Measurements from ENCODE around the gene ZDHHC3. TPM values are rescaled to one million over a fixed set of nuclear protein-coding genes. Genes with fewer than 3 reads are reported as not detected.

The ZDHHC3 gene
- polyA plus RNA-seq, 1 of the 3 experiments (the other 2 are of a cell fraction): 60.7 TPM

DNA sequence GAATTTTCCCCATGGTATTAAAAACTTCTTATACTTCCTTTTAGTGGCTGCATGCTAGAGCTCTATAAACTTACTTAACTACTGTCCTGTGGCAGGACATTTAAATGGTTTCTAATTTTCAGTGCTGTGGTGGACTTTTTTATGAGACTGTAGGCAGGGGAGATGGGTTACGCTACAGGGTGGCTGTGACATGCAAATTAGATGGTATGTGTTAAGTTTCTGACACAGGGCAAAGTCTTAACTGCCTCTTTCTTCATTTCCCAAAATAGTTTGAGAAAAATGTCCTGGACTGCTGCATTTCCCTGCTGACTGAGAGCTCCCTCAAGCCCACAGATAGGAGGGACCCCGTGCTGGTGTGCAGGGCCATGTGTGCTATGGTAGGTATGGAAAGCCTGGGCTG, 79.5 kb downstream of the ZDHHC3 start:
- H2AFZ ChIP-seq (ENCODE audit: low read depth): no peak overlapping the region
- H3K36me3 ChIP-seq (replicated peaks in 1 of 2; ENCODE audit: control insufficient read depth in 1 of 2, insufficient read depth in 2 of 2, low read length in 1 of 2): no peaks in the 10 kb centered on the region
- H3K4me3 ChIP-seq (ENCODE audit: low read depth in 2 of 2, low read length in 1 of 2): no peak overlapping the region
- peaks cover 0 to 6% of the 10 kb centered on the region in 2 experiments; a peak in 3 of 4 replicates for H3K4me1 ChIP-seq (ENCODE audit: control insufficient read depth in 1 of 2, insufficient read depth in 2 of 2, low read depth in 1 of 2, low read length in 1 of 2)
- CTCF ChIA-PET: no interaction called here
- POLR2A ChIA-PET: no interaction called here
- no peaks in the 10 kb centered on the region for H3K27me3 ChIP-seq (ENCODE audit: insufficient read depth)
- H3K4me2 ChIP-seq: no peak overlapping the region
- H3K79me2 ChIP-seq (ENCODE audit: insufficient read depth): no peaks in the 10 kb centered on the region
- H3K27ac ChIP-seq (ENCODE audit: low read depth in 2 of 2, low read length in 1 of 2): no peak overlapping the region
- H3K9ac ChIP-seq: no peak overlapping the region
- no peak for DNase-seq
- no peak for TF ChIP-seq RFX5 (IDR thresholded peaks at IDR 0.05; ENCODE audit: low read length)
- no peak for TF ChIP-seq EP300 (IDR thresholded peaks at IDR 0.05; ENCODE audit: borderline replicate concordance in 1 of 2, low read depth in 1 of 2, low read length in 1 of 2)
- no peaks in the 10 kb centered on the region for H3K9me3 ChIP-seq
- WGBS (ENCODE audit: low lambda C conversion rate): 80% methylated on average over 2 of the region's 2 CpGs
- H3F3A ChIP-seq (replicated peaks; ENCODE audit: insufficient read depth): peaks cover 3% of the 10 kb centered on the region
- H4K20me1 ChIP-seq (ENCODE audit: insufficient read depth): no peaks in the 10 kb centered on the region
- no peaks in the 10 kb centered on the region for H3K9me2 ChIP-seq

DNA sequence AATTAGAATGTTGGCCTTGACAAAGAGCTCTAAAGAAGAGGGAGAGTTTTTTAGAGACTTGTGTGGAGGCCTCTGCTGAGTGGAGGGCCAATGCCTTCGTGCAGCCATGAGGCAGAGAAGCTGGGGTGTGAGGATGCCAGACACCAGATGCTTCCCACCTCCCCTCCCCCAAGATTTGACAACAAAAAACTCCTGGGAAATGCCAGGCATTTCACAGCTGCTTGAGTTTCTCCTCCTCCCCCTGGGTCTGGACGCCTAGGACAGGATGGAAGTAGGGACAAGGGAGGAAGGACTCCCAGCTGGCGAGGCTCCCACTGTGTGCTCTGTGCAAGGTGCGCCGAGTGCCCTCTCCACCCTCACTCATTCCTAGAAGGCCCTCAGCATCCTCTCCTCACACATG, 81.5 kb downstream of the ZDHHC3 start:
- H3K4me3 ChIP-seq (ENCODE audit: low read depth in 2 of 2, low read length in 1 of 2): no peak overlapping the region
- no peak for TF ChIP-seq RXRA (IDR thresholded peaks at IDR 0.05; ENCODE audit: borderline replicate concordance, low read depth)
- TF ChIP-seq, protein P1, sequence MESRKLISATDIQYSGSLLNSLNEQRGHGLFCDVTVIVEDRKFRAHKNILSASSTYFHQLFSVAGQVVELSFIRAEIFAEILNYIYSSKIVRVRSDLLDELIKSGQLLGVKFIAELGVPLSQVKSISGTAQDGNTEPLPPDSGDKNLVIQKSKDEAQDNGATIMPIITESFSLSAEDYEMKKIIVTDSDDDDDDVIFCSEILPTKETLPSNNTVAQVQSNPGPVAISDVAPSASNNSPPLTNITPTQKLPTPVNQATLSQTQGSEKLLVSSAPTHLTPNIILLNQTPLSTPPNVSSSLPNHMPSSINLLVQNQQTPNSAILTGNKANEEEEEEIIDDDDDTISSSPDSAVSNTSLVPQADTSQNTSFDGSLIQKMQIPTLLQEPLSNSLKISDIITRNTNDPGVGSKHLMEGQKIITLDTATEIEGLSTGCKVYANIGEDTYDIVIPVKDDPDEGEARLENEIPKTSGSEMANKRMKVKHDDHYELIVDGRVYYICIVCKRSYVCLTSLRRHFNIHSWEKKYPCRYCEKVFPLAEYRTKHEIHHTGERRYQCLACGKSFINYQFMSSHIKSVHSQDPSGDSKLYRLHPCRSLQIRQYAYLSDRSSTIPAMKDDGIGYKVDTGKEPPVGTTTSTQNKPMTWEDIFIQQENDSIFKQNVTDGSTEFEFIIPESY (IDR thresholded peaks at IDR 0.05; ENCODE audit: borderline replicate concordance, low read depth): no peak
- no peak for TF ChIP-seq POLR2AphosphoS5 (IDR thresholded peaks at IDR 0.05; ENCODE audit: low read depth, low read length)
- TF ChIP-seq NRF1 (IDR thresholded peaks at IDR 0.05; ENCODE audit: low read depth, low read length): no peak
- no peak for TF ChIP-seq NFIC (IDR thresholded peaks at IDR 0.05; ENCODE audit: borderline replicate concordance)
- no peak for TF ChIP-seq SMC3 (IDR thresholded peaks at IDR 0.05; ENCODE audit: low read depth, low read length)
- TF ChIP-seq, protein P2, sequence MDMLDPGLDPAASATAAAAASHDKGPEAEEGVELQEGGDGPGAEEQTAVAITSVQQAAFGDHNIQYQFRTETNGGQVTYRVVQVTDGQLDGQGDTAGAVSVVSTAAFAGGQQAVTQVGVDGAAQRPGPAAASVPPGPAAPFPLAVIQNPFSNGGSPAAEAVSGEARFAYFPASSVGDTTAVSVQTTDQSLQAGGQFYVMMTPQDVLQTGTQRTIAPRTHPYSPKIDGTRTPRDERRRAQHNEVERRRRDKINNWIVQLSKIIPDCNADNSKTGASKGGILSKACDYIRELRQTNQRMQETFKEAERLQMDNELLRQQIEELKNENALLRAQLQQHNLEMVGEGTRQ (IDR thresholded peaks at IDR 0.05; ENCODE audit: borderline replicate concordance, low read depth, low read length): no peak
- no peaks in the 10 kb centered on the region for H4K20me1 ChIP-seq (ENCODE audit: insufficient read depth)
- H3K4me1 ChIP-seq (ENCODE audit: control insufficient read depth in 1 of 2, insufficient read depth in 2 of 2, low read depth in 1 of 2, low read length in 1 of 2): peaks cover 0 to 6% of the 10 kb centered on the region in 2 experiments; a peak in 3 of 4 replicates
- no peak overlapping the region for H3K4me2 ChIP-seq
- no peaks in the 10 kb centered on the region for H3K79me2 ChIP-seq (ENCODE audit: insufficient read depth)
- H3F3A ChIP-seq (replicated peaks; ENCODE audit: insufficient read depth): peaks cover 3% of the 10 kb centered on the region
- H3K9me2 ChIP-seq: no peaks in the 10 kb centered on the region
- 79% methylated on average over 5 of the region's 5 CpGs for WGBS (ENCODE audit: low lambda C conversion rate)
- no peaks in the 10 kb centered on the region for H3K27me3 ChIP-seq (ENCODE audit: insufficient read depth)
- ChIA-PET CTCF (interaction anchor here (1.5 kb wide), 1 partner anchor 19 kb away, joined by 4 read pairs; no protein-coding TSS in a partner anchor), POLR2A (no interaction called here)
- H2AFZ ChIP-seq (ENCODE audit: low read depth): no peak overlapping the region
- H3K27ac ChIP-seq (ENCODE audit: low read depth in 2 of 2, low read length in 1 of 2): no peak overlapping the region
- no peak overlapping the region for H3K9ac ChIP-seq
- no peak for DNase-seq
- no peaks in the 10 kb centered on the region for H3K36me3 ChIP-seq (replicated peaks in 1 of 2; ENCODE audit: control insufficient read depth in 1 of 2, insufficient read depth in 2 of 2, low read length in 1 of 2)
- H3K9me3 ChIP-seq: no peaks in the 10 kb centered on the region
